WERI-Rb-1 (cell line): ENCODE measurements around the gene DES.

ENCODE experiments used
- DNase-seq: peaks from one replicate; pipeline ENCODE4 v3.0.0-alpha.2; 2020
- H3K27ac ChIP-seq: fragments of 250-450 bp; sonication (Bioruptor Pico); 2 replicates; pipeline ENCODE4 v1.5.1; 2020; ENCODE audit warnings: mild to moderate bottlenecking, moderate library complexity
- H3K27me3 ChIP-seq: fragments of 250-450 bp; sonication (Bioruptor Pico); 2 replicates; pipeline ENCODE4 v1.5.1; 2021; ENCODE audit warnings: mild to moderate bottlenecking, low read depth, moderate library complexity; ENCODE audit not compliant: insufficient read depth, severe bottlenecking
- H3K36me3 ChIP-seq: fragments of 250-450 bp; sonication (Bioruptor Pico); 2 replicates; pipeline ENCODE4 v1.5.1; 2020; ENCODE audit warnings: mild to moderate bottlenecking, moderate library complexity
- H3K4me3 ChIP-seq: 2 replicates; pipeline ENCODE4 v1.5.1; 2011; ENCODE audit warnings: low read depth, mild to moderate bottlenecking, control low read depth, low read length
- H3K9me3 ChIP-seq: fragments of 250-450 bp; sonication (Bioruptor Pico); 2 replicates; pipeline ENCODE4 v1.5.1; 2021; ENCODE audit warnings: mild to moderate bottlenecking, moderate library complexity; ENCODE audit not compliant: severe bottlenecking
- TF ChIP-seq, protein P1 (sequence below): IDR thresholded peaks from 2 replicates; pipeline ENCODE4 v1.5.1; 2011; ENCODE audit warnings: low read depth, mild to moderate bottlenecking, control low read depth, inconsistent platforms, low read length

Gene DES

DNA sequence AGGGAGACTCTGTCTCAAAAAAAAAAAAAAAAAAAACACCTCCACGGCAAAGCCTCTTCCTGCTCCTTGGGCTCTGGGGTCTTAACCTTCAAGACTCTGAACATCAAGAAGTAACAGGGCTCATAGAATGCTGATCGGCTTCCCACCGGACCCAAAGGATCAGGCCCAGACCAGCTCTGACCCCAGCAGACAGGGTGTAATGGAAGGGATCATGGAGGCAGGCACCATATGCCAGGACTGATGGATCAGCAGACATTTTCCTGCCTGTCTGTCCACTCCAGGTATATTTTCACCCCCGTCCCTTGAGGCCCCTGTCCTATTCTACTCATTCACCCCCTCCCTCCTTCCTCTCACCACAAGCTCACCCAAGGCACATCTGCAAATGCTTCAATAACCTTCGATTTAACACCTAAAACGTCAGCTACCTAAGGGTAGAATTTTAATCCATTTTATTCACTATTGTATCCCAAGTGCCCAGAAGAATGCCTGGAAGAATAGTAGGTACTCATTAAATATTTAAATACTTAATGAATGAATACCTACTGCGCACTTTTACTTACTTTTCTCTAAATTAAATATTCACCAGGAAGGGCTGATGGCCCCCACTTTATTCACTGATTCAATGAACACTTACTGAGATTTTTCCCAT, 11.9 kb downstream of the DES start:
- H3K9me3 ChIP-seq = no peaks in the 10 kb centered on the region
- H3K27me3 ChIP-seq = no peaks in the 10 kb centered on the region
- TF ChIP-seq, protein P1, sequence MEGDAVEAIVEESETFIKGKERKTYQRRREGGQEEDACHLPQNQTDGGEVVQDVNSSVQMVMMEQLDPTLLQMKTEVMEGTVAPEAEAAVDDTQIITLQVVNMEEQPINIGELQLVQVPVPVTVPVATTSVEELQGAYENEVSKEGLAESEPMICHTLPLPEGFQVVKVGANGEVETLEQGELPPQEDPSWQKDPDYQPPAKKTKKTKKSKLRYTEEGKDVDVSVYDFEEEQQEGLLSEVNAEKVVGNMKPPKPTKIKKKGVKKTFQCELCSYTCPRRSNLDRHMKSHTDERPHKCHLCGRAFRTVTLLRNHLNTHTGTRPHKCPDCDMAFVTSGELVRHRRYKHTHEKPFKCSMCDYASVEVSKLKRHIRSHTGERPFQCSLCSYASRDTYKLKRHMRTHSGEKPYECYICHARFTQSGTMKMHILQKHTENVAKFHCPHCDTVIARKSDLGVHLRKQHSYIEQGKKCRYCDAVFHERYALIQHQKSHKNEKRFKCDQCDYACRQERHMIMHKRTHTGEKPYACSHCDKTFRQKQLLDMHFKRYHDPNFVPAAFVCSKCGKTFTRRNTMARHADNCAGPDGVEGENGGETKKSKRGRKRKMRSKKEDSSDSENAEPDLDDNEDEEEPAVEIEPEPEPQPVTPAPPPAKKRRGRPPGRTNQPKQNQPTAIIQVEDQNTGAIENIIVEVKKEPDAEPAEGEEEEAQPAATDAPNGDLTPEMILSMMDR = no peak
- H3K27ac ChIP-seq = peak overlapping the region; percentile 21
- H3K36me3 ChIP-seq = no peaks in the 10 kb centered on the region
- no peak overlapping the region for H3K4me3 ChIP-seq
- DNase-seq = peak; percentile 41

DNA sequence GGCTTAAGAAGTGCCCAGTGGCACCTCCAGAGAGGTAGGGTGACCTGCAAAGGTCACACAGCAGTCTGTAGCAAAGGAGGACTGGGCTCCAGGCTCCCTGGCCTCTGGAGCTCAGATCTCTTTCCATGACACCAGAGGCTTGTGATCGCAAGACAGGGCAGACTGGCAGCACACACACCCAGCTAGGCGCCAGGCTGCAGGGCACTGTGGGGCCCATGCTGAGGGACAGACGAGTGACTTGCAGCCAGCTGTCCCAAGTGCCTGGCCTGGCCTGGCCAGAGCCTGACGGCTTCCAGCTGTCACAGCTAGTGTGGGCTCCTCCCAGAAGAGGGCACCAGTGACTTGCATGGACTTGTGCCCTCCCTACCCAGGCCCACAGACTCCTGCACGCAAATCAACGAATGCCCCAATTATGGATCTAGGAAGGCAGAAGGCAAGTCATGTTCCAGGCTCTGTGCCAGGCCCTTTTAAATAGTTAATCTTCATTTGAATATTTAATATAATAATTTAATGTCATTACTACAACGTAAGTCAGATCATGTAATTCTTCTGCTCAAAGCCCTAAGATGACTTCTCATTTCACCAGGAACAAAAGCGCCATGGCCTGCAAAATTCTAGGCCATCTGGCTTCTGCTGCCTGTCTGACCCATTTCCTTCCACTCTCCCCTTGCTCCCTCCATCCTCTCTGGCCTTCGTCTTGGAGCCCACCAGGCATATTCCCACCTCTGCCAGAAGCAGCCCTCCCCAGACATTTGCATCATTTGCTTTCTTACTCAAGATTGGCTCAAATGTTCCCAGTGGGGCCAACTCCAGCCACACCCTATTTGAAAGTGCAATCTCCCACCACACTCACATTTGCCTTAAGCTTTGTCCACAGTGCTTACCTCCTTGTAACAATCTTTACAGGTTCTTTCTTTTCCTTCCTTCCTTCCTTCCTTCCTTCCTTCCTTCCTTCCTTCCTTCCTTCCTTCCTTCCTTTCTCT, 12.7 kb downstream of the DES start:
- DNase-seq = peak; percentile 49
- Histone ChIP-seq H3K27ac (peak overlapping the region; percentile 21), H3K27me3 (no peaks in the 10 kb centered on the region), H3K9me3 (no peaks in the 10 kb centered on the region), H3K36me3 (no peaks in the 10 kb centered on the region), H3K4me3 (no peak overlapping the region)
- TF ChIP-seq, protein P1 = peak; percentile 56

DNA sequence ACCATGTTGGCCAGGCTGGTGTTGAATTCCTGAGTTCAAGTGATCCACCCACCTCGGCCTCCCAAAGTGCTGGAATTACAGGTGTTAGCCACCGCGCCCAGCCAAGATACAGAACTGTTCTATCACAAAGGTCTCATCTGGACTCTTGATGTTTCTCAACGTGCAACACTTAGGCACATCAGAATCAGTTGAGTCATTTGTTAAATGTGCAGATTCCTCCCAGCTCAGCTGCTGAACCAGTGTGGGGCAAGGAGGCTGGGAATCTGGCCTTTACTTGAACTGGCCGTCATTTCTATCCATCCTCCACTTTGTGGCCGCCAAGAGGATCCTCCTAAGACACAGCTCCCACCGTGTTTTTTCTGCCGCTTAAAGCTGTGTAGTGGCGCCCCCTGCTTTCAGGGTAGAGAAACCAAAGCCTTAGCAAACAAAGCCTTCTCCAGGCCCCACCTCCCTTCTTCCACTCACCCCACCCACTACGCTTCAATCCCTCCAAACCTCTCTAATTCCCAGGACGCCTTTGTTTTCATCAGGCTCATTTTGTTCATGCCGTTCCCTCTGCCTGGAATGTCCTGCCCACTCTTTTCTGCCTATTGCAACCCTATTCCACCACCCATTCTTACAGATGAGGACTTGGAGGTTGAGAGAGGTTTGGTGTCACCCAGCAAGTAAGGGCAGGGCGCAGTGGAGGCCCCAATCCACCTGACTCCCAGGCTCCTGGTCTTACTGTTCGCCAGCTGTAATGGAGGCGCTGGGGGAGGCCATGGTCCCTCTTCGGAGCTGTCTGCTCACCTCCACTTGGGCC, 15.7 kb downstream of the DES start:
- peak overlapping the region; percentile 44 for H3K27ac ChIP-seq
- no peaks in the 10 kb centered on the region for H3K36me3 ChIP-seq
- DNase-seq = peak; percentile 83
- no peak overlapping the region for H3K4me3 ChIP-seq
- H3K9me3 ChIP-seq = no peaks in the 10 kb centered on the region
- TF ChIP-seq, protein P1 = peak; percentile 71
- no peaks in the 10 kb centered on the region for H3K27me3 ChIP-seq

DNA sequence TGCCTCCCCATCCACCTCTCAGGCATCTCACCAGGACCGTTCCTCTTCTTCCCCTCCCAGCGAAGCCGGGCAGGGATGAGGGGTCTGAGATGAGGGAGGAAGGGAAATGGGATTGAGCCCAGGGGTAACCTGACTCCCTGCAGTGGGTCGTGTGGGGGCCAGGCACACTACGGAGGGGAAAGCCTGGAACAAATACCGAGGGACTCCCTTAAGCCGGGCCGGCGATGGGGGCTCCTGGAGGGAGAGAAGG, 16.2 kb downstream of the DES start:
- DNase-seq = no peak
- Histone ChIP-seq H3K27ac (peak overlapping the region; percentile 44), H3K27me3 (no peaks in the 10 kb centered on the region), H3K4me3 (no peak overlapping the region), H3K36me3 (no peaks in the 10 kb centered on the region), H3K9me3 (no peaks in the 10 kb centered on the region)
- TF ChIP-seq, protein P1 = no peak

DNA sequence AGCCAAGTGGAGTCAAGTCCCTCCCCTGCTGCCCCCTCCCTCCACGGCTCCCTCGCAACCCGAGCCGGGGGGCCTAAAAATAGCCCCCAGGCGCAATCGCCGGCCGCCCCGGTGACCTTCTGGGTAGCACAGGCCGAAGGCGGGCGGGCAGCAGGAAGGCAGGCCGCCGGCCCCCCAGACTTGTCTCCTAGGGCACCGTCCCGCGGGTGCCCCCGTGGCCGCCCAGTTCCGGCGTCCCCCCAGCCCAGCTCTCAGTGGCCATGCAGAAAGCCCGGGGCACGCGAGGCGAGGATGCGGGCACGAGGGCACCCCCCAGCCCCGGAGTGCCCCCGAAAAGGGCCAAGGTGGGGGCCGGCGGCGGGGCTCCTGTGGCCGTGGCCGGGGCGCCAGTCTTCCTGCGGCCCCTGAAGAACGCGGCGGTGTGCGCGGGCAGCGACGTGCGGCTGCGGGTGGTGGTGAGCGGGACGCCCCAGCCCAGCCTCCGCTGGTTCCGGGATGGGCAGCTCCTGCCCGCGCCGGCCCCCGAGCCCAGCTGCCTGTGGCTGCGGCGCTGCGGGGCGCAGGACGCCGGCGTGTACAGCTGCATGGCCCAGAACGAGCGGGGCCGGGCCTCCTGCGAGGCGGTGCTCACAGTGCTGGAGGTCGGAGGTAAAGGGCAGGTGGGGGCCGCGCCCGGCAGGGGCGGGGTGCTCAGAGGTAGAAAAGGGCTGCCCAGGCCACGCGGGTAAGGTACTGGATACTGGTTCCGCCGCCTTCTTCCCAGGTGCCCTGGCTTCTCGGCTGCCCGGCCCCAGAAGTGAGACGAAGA, 16.7 kb downstream of the DES start, which contains the start of gene SPEG:
Gene SPEG, plus strand, starts transcription at position 126 of the 808 bp plus-strand sequence. Its CDS starts 135 bp downstream, at position 261.
- H3K27me3 ChIP-seq = no peaks in the 10 kb centered on the region
- H3K4me3 ChIP-seq = no peak within 1 kb of the TSS
- H3K27ac ChIP-seq = peak within 1 kb of the TSS; percentile 44
- H3K36me3 ChIP-seq = no peaks in the 10 kb centered on the region
- DNase-seq = no peak
- TF ChIP-seq, protein P1 = no peak
- no peaks in the 10 kb centered on the region for H3K9me3 ChIP-seq
